Measurements from ENCODE around the gene CYP27A1.

Gene CYP27A1

DNA sequence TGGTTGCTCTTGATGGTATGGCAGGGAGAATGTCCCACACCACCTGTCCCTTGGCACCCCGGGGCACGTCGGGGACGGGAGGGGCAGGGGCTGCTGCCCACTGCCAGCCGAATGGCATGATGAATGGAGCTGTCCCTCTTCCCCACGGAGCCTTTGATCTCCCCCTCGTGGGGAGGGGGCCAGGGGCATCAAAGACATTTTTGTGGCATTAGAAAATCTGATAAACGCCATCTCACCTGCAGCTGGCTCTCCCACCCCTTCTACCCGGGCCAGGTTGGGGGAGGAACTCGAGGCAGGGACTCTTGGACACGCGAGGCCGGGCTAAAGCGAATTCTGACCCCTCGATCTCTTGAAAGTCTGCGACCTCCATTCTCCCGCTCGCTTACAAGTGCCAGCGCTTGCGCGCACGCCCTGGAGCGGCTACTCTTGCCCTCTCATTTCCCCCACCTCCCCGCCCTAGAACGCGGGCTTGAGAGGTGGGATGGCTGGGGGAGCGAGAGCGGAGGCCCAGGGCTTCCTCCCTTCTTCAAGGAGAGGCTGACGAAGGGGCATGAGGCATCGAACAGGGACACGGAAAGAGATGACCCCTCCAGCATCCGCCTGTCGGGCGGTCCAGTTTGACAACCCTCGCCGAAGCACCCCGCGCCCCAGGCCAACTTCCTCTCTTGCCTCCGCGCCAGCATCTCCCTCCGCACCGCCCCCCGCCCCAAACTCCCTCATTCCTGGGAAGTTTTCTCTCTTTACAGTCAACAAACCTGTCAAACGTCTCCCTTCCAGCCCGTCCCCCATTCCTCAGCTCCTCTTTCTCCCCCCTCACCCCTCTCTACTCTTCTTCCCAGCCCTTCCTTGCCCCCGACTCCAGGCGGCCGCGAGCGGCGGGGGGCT is 77.0 kb downstream of the CYP27A1 start:
- no peak for DNase-seq (ENCODE audit: low read depth in 3 of 3)

DNA sequence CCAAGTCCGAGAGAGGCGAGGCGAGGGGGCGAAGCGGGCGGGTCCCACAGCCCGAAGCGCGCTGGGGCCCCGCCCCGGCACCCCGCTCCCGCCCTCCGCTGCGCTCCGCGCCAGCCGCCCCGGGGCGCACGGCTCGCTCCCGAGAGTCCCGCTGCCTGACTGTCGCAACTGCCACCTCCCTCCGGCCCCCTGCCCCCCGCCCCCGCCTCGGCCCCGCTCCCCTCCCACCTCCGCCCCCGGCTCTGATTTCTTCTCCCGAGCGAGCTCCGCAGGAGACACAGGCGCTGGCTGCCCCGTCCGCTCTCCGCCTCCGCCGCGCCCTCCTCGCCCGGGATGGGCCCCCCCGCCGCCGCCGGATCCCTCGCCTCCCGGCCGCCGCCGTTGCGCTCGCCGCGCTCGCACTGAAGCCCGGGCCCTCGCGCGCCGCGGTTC is 77.6 kb downstream of the CYP27A1 start, which contains the start of gene WNT6:
TSS of gene WNT6 (plus strand) at position 250 of the 432 bp plus-strand sequence. CDS start 233 bp downstream, outside the sequence.
- no peak for DNase-seq (ENCODE audit: low read depth in 3 of 3)

DNA sequence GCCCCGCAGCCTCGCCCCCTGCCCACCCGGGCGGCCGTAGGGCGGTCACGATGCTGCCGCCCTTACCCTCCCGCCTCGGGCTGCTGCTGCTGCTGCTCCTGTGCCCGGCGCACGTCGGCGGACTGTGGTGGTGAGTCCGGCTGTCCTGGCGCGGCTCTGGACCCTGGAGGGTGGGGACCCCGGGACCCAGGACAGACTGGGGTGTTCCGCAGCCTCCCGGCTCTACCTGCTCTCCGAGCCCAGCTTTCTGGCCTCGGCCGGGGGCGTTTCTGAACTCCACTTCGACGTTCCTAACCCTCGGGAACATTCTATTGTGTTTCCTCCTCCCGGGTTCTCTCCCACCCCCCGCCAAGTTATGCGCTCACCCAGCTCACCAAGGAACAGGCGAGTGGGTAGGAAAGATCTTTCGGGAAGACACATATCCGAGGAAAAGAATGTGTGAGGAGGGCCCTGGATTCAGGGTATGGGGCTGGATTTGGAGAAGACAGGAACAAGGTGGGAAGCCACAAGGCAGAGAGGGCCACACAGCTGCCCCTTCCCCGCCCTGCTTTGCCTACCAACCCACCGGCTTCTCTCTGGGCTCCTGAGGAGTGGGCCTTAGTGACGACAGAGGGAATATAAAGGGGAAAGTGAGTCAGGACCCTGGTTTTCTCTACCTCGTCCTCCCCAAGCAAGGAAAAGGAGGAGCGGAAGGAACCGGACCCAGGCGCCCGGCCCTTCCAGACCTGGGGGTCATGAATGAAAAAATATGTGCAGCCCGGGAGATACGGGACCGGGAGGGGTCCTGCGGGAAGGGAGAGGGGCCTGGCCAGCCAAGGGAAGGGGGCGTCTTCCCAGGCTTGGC is 78.3 kb downstream of the CYP27A1 start:
- DNase-seq (ENCODE audit: low read depth in 3 of 3): no peak

DNA sequence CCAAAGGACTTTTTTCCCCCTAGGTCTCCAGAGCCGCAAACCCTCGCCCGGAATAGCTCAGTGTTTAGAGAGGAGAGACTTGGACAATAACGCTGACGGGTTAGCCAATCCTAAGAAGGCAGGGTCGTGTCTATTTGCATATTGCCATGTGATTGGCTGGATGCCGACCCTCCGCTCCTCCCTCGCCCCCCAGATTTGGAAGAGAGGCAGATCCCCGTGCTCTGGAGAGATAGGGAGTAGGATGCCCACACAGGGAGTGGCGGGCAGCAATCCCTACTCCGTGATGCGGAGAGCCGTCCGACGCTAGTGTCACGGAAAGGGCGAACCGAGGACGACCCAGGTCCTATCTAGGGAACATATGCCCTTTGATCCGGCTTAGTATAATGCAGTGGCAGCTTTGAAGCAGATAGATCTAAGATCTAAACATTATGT is 79.0 kb downstream of the CYP27A1 start:
- DNase-seq (ENCODE audit: low read depth in 3 of 3): no peak

DNA sequence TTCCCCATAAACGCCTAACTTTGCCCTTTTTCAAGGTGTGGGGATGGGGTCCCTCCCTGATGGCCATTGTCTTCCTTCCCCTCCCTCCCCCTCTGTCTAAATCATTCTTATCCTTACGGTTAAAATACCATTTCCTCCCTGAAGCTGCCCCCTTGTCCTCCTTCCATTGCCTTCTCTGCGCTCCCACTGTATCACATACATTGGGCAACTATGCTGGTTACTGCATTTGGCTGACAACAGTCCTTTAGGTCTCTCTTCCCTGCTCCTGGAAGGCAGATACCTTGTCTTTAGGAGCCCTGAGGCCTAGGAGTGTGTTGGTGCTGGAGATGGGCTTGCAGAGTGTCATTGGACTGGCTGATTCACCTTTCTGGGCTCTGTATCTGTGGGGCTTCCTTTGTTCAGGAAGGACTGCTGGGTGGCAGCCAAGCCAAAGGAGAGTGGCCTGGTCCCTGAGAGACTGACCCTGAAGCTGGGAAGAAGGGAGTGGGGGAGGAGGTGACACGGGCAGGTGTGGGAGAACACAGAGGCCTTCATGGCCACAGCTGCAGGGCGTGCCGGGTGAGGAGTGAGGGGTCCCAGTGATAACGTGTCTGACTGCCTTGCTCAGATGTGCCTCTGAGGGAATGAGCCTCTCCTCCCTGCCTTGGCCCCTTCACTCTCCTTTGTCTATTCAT is 79.8 kb downstream of the CYP27A1 start:
- no peak for DNase-seq (ENCODE audit: low read depth in 3 of 3)

DNA sequence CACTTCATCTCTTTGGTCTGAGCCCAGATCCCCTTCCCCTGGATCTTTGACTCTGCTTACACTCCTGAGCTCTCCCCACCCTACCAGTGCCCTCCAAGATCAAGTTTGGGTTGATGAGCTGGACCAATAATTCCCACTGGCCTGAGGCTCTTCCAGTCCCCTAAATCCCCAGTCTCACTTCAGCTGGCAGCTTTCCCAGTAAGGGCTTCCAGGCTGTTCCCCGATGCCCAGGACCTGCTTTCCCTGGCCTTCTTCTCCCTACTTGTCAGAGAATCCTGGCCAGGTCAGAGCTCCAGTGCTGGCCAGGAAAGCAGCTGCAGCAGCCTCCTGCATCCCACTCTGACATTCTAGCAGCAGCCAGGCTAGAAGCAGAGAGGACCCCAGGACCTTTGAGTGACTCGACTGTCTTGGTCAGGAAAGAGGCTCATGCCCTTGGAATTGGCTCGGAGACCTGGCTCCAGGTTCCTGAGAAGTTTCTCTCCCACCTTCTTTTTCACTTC is 81.1 kb downstream of the CYP27A1 start:
- no peak for DNase-seq (ENCODE audit: low read depth in 3 of 3)
